Stimulated activated CD4-positive, alpha-beta T cell treated with anti-CD3 and anti-CD28 coated beads, Interleukin-4, amount 100 ng/mL, for 4 hours (primary cell): ENCODE measurements around the gene ACACA.

ENCODE experiments used
- DNase-seq, 2 experiments: peaks; one replicate each; pipeline ENCODE4 v3.0.0-alpha.2; 2020

The ACACA gene

GRCh38 chr17:37123386-37123785 lies 283.2 kb downstream of the ACACA start:
- no peak for DNase-seq

DNA sequence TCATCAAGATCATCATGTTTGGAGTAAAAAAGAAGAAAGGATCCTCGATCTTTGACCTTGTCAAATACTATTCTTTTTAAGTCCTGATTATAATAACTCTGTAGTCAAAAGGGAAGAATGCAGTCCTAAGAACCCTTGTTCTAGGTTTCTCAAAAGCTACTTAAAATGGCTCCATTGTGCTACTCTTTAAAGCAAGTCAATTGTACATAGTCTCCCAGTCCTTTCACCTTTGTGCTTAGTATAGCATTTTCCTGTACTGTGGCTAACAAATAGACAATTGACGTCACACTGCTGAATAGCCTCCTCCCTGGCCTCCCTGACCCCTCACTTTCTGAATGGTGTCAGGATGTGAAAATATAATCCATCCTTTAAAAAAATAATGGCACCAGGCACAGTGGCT lies 285.0 kb downstream of the ACACA start:
- no peak for DNase-seq

DNA sequence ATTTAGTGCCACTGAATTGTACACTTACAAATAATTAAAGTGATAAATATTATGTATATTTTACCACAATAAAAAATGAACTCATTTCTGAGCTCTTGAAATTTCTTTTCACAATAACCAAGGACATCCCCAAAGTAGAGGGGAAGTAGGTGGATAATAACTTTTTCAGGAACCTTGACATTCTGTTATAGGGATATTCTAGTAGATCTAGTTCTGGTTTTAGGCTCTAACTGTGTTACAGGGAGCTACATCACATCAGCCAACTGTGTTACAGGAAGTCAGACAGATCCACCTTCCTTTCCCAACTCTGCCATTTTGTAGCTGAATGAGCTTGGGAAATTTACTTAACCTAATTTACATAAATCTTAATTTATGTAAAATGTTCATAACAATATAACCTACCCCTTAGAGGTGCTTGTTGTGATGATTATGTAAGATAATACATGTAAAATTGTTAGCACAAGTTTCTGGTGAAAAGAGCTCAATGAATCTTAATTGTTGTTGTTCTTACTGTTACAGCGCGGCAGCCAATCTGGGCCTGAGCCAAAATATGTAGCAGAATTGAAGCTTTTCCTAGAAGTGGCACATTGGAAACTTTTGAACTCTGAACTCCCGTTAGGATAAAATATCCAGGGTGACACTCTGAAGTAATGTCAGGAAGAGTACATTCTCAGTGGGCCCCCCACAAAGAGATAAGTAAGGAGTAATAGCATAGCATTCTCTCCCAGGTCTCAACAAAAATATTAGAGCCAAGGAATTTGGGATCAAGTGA lies 288.1 kb downstream of the ACACA start:
- DNase-seq: no peak

DNA sequence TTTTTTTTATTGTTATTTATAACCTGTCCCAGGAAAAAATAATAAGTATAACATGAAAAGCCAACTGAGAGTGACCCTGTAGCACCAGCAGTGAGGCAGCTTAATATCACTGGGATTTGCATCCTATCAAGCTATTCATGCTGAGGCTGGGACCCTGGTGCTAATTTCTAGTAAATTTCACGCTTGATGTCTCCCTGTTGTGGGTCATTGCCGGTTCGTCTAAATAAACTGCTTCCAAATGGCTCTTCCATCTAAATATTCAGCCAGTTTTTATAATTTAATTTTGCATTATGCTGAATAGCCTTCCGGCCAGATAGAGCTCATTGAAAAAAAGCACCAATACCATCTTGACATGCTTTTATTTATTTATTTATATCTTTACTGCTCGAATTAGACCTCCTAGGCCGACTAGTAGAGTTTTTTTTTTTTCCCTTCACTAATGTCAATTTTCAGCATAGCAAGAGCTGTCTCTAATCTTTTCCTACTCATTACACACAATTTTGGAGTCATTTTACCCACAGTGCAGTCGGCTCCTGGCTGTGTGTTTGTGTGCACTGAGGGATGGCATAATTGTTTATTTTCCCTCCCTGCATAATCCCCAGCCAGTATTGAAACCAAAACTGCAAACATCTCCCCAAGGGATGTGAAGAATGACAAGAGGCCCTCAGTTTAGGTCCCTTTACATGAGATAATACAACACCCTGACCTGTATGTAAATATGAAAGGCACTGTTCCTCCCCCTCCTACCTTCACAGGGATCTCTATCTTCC lies 289.1 kb downstream of the ACACA start:
- DNase-seq: no peak

GRCh38 chr17:37116671-37117185 lies 289.9 kb downstream of the ACACA start:
- DNase-seq: no peak

DNA sequence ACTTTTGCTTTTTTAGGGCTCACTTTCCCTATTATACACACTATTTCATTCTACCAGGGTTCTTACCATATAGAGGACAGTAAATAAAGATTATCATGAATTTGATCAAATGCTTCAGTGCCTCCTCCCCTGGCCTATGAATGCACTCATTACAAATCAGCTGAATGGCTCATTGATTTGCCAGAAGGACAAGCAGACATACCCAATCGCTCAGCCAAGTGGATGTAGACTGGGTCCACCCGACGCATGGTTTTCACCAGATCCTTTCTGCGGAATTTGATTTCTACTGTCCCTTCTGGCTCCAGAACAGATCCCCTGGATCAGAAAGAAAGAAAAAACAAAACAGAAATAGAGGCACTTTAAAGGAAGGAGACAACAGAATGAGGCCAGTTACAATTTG lies 295.3 kb downstream of the ACACA start:
- no peak for DNase-seq

- no peak for DNase-seq
These were observed 295.9 kb downstream of the ACACA start for GRCh38 chr17:37110746-37111145.

GRCh38 chr17:37109731-37110710 lies 296.6 kb downstream of the ACACA start:
- no peak for DNase-seq

DNA sequence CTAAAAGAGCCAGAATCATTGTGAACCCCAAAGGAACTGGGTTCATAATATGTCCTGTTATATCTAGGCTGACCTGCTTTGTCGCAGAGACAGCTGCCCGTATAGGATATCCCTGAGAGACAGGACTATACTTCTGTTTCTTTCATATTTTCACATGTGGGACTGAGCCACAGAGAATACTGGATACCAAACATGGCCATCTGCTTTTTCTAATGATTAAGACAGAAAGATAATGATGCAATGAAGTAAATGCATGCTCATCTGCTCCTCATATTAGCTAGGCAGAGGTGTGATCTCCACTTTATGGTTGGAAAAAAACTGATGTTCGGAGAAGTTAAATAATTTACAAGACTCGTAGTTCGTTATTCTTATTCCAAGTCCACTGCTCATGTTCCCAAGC lies 297.5 kb downstream of the ACACA start:
- no peak for DNase-seq

DNA sequence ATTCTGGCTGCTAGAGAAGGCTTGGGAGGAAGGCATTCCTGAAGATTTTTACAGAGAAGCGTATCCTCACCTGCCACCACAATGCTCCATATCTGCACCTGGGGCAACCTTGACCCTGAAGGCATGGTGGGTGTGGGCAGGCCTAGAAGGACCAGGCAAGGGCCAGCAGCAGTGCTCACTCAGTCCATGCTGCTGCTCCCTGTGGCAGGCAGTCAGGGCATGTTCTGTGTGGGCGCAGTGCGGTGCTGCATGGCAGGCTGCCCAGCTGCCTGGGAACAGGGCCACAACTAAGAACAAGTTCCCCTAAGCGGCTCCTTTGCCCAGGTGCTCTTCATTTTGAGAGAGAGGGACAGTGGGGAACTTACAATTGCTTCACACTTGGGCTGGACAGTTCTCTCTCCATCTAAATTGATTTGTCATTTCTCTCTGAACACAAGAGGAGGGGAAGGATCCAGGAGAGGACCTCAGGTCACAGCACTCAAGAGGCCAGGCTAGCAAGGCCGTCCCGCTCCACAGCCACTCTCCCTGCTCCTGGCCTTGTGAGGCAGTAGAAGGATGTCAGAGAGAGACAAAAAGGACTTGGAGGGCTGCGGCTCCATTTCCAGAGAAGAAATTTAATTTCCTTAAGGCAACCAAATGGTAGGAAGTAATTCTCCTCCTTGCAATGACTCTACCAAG lies 299.1 kb downstream of the ACACA start:
- DNase-seq: no peak

GRCh38 chr17:37106049-37106448 lies 300.6 kb downstream of the ACACA start:
- no peak for DNase-seq

GRCh38 chr17:37103231-37103630 lies 303.4 kb downstream of the ACACA start:
- DNase-seq: no peak

- no peak for DNase-seq
These were observed 305.3 kb downstream of the ACACA start for GRCh38 chr17:37101306-37101705.

DNA sequence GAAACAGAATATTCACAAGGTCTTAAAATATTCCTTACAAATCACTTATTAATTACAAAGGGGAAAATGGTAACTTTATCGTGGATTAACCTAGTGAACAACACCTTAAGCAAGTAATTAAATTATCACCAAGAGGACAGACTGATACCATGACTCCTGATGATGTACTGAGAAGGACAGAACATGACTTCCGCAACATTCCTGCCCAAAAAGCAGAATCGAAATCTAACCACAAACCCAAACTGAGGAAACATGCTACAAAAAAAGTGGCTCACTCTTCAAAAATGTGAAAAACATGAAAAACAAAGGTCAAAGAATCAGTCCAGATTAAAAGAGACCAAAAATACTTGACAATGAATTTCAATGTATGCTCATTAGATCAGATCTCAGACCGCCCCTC lies 306.4 kb downstream of the ACACA start:
- no peak for DNase-seq

GRCh38 chr17:37098910-37099664 lies 307.5 kb downstream of the ACACA start:
- no peak for DNase-seq

DNA sequence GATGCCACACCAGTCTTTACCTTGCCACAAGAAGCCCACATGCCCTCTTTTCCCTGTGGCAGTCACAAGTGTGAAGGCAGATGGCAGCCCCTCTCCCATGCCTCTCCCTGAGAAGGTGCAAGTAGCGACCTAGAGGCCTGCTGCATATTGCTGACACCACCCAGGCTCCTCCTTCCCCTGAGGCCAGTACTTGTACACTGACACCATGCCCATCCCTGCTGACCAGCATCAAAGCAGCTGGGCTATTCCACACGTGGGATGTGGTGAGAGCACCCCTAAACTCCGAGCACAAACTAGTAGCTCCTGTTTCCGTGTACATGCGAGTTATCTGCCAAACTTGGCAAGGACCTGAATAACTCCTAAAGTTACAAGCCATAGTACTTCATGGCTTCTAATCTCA lies 308.5 kb downstream of the ACACA start:
- no peak for DNase-seq

DNA sequence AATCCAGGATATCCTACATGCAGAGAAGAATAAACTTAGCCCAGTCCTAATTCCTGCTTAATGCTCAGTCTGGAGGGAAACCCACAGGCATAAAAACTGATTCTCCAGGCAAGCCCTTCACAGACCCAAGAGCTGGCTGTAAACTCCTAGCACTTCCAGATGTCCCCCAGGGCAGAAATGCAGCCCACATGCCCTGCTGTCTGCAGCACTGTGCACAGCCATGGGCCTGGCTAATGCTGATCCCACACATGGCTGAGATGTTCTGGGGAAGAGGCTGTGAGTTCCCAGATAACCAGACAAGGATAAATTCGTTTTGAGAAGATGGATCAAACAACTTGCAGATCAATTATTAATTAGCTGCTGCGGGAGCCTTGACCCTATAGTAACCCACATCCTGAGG lies 309.5 kb downstream of the ACACA start:
- DNase-seq: no peak

GRCh38 chr17:37096071-37096470 lies 310.6 kb downstream of the ACACA start:
- DNase-seq: no peak

GRCh38 chr17:37094391-37094790 lies 312.2 kb downstream of the ACACA start:
- no peak for DNase-seq

DNA sequence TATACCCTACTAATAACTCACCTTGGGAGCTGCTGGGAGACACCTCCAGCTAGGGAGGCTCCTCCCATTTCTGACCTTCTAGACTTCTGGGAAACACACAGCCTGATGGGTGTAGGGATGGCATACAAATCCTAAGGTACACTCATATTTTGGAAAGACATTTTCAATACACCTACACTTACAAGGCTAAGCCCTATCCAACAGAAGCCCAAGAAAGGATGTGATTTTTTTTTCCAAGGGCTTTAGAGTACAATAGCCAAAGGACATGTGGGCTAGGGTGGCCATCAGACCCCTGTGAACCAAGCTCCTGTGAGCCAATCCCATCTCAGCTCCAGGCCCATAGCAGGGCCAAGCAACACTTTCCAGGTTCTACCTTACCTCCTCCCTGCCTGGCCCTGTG lies 313.9 kb downstream of the ACACA start:
- DNase-seq: no peak

GRCh38 chr17:37092071-37092470 lies 314.6 kb downstream of the ACACA start:
- DNase-seq: no peak

DNA sequence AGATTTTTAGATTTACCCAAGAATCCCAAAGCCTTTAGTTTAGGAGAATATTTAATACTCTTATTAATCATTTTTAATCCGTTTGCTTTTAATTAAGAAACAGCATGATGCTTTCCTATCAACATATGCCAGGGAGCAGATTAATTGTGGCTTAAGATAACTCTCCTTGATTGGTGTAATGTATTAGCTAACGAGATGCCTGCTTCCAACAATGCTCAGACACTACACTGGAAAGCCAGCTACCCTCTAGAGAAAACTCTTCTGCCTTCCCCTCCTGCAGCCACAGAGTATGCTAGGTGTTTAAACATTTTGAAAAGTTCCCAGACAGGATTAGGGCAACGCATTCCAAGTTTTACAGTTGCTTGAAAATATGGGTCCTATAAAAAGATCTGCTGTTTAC lies 315.7 kb downstream of the ACACA start:
- no peak for DNase-seq
